ENCODE data around the gene DCLK1.

DCLK1 gene

DNA sequence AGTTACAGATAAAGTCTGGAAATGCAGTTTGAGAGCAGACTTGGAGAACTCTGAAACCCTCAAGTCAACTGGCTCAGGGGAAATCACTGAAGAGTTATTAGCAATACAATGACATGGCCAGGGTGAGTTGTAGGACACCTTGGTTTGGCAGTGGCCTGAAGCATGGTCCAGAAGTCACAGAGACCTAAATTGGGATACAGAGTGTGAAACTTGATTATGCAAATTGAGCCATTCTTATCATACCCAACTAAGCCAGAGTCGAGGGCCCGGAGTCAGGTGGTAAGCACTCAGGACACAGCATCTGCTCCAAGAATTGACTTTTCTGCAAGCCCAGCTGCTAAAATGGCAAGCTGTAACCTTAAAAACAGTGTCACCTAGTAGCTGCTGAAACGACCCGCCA, 224.5 kb downstream of the DCLK1 start:
- no peak for DNase-seq (ENCODE audit: low read depth, low spot score)

- DNase-seq (ENCODE audit: low read depth, low spot score) = no peak
These were observed 228.1 kb downstream of the DCLK1 start for GRCh38 chr13:35903075-35903474.

- no peak for DNase-seq (ENCODE audit: low read depth, low spot score)
These were observed 233.1 kb downstream of the DCLK1 start for GRCh38 chr13:35898041-35898440.

GRCh38 chr13:35894636-35895035, 236.5 kb downstream of the DCLK1 start:
- no peak for DNase-seq (ENCODE audit: low read depth, low spot score)

DNA sequence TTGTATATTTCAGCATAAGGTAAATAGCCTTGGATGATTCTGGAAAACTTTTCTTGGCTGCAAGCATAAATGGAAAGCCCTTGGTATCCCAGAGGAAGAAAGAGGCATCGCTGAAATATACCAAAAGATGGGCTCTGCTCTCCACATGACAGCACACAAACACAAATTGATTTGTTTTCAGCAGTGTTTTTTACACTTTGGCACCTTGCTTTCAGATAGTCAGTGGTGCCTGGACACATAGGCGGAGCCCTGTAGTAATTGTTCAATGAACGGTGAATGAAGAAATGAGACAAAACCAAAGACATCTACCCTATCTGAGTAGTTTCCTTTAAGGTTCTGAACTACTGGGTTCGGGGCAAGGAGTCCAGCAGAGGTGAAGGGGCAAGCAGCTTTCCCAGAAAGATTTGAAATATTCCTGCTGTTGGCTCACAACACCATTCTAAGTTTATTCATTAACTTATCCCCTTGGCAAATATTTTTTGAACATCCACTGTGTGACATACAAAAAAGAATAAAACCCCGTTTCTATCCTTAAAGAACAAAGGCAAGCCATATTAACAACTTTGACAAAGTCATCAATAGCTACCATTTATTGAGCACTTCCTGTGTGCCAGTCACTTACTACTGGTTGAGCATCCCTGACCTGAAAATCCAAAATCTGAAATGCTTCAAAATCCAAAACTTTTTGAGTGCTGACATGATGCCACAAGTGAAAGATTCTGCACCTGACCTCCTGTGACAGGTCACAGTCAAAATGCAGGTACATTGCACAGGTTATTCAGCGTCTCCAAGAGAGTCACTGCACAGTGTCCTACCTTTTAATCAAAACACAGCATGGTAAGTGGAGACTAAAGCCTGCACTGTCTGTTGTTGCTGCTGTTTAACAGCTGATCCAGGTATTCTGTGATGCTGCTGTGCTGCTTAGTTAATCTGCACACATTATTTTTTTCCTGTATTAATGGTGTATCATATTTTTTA, 238.1 kb downstream of the DCLK1 start:
- DNase-seq (ENCODE audit: low read depth, low spot score) = no peak

GRCh38 chr13:35891507-35892441, 239.4 kb downstream of the DCLK1 start:
- no peak for DNase-seq (ENCODE audit: low read depth, low spot score)

DNA sequence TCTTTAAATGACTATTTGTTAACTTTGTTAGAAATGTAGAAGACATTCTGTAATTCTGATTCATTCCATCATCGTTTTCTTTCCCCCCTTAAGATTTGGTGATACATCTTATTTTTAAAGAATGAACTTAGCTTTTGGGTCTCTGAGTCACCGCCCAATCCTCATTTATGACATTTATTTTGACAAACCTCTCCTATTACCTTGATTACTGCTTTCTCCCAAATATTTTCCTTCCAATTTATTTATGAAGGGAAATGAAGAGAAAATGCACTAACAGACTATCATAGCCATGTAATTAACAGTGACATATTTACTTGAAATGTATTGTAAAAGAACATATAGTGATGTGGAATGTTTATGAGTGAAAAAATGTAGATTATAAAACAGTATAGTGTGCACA, 241.6 kb downstream of the DCLK1 start:
- DNase-seq (ENCODE audit: low read depth, low spot score) = no peak

GRCh38 chr13:35888981-35889380, 242.2 kb downstream of the DCLK1 start:
- DNase-seq (ENCODE audit: low read depth, low spot score) = no peak

DNA sequence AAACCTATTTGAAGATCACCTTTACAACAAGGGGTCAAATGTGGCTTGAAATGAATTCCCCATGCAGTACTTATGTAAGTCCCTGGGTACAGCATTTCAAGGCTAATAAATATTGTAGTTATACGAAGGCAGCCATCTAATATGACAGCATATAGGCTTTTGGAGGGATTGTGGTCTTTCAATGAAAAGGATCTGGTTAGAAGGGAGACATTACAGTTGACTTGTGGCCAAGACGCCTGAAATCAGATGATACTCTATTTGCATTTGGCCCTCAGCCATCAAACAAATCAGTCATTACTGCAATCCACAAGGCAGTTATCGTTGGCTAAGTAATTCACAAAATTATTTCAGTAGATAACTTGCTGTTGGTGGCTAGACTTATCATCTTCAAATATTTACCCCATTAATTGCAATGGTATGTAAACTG, 242.7 kb downstream of the DCLK1 start:
- no peak for DNase-seq (ENCODE audit: low read depth, low spot score)

DNA sequence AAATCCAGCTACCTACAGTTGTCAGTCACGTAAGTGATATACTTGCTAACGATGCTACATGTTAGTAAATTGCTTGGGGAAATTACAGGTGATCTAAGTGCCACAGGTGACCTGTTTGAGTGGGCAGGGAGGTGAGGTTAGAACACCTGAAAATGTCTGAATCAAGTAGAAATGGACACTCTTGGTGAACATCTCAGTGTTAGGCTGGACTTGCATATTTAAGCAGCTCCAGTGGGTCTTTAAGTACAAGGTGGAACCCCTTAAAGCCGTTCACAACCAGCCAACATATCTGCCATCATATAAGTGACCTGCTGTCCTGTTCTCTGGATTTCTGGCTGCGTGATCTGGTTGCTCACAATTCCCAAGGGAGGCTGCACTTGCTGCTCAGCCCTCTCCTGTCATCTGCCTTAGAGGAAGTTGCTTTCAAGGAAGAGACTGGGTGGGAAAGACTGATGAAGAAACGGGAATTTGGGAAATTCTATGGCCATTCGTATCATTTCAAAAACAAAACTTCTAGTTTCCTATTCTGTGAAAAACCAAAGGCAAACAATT, 244.0 kb downstream of the DCLK1 start:
- no peak for DNase-seq (ENCODE audit: low read depth, low spot score)

- DNase-seq (ENCODE audit: low read depth, low spot score) = no peak
These were observed 244.7 kb downstream of the DCLK1 start for GRCh38 chr13:35886332-35887114.

- no peak for DNase-seq (ENCODE audit: low read depth, low spot score)
These were observed 246.9 kb downstream of the DCLK1 start for GRCh38 chr13:35884211-35884760.

DNA sequence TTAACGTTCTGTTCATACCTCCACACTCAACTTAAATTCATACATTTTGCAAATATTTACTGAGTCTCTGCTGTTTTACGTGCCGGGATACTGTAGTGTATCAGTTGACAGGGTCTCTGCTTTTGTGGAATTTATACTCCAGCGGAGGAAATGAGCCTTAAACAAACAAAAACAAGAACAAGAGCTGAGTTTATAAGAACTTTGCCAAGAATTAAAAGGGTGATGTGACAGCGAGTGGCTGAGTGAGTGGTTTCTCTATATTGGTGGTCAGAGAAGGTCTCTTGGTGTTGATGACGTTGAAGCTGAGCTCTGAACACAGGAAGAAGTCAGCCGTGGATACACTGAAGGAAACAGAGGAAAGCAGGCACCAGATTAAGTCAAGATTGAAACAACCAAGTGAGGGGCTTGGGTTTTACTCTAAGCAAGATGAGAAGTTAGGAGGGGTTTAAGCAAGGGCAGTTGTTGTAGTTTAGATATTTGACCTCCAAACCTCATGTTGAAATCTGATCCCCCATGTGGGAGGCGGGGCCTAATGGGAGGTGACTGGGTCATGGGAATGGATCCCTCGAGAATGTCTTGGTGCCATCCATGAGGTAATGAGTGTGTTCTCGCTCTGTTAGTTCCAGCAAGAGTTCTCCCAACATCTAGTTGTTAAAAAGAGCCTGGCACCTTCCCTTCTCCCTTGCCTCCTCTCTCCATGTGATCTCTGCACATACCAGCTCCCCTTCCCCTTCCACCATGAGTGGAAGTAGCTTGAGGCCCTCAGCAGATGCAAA, 248.3 kb downstream of the DCLK1 start:
- no peak for DNase-seq (ENCODE audit: low read depth, low spot score)

DNA sequence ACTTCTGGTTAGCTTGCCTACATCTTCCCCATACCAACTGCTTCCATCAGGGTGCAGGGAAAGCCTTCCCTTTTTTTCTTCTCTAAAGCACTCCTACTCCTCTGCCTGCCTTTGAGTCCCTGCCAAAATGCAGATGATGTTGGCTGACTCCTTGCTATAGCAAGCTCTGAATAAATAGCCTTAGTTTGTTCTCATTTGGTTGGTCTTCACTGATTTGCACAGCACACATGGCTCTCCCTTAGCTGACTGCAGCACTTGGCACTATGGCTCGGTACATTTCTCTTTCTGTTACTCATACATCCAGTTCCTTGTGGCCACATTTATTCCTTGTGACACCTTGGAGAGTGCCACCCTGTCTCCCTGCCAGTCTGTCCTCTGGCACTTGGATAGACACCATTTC, 249.8 kb downstream of the DCLK1 start:
- no peak for DNase-seq (ENCODE audit: low read depth, low spot score)

GRCh38 chr13:35879111-35879510, 252.1 kb downstream of the DCLK1 start:
- no peak for DNase-seq (ENCODE audit: low read depth, low spot score)

GRCh38 chr13:35876601-35877000, 254.6 kb downstream of the DCLK1 start:
- DNase-seq (ENCODE audit: low read depth, low spot score) = no peak

GRCh38 chr13:35874704-35875103, 256.5 kb downstream of the DCLK1 start:
- DNase-seq (ENCODE audit: low read depth, low spot score) = no peak

DNA sequence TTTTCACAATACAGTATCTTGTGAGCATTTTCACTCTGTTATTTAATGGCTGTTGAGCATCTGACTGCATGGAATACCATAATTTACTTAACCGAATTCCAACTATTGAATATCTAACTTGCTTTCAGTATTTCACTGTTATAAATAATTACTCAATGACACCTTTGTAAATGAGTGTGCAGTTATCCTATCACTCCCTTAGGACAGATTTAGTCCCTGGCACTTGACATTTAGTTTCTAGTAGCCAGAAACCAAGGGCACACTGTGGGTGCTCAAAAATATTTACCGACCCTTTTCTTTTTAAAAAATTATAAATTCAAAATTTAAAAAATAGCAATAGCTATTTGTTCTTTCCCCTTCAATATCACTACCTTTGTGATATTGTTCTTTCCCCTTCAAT, 258.8 kb downstream of the DCLK1 start:
- no peak for DNase-seq (ENCODE audit: low read depth, low spot score)

GRCh38 chr13:35871561-35871960, 259.6 kb downstream of the DCLK1 start:
- no peak for DNase-seq (ENCODE audit: low read depth, low spot score)

GRCh38 chr13:35866801-35867200, 264.4 kb downstream of the DCLK1 start:
- no peak for DNase-seq (ENCODE audit: low read depth, low spot score)
